Measurements from ENCODE around the gene FAM174B.
A peak's percentile ranks its signal among the peaks of the same experiment; 100 is the strongest.

The FAM174B gene

DNA sequence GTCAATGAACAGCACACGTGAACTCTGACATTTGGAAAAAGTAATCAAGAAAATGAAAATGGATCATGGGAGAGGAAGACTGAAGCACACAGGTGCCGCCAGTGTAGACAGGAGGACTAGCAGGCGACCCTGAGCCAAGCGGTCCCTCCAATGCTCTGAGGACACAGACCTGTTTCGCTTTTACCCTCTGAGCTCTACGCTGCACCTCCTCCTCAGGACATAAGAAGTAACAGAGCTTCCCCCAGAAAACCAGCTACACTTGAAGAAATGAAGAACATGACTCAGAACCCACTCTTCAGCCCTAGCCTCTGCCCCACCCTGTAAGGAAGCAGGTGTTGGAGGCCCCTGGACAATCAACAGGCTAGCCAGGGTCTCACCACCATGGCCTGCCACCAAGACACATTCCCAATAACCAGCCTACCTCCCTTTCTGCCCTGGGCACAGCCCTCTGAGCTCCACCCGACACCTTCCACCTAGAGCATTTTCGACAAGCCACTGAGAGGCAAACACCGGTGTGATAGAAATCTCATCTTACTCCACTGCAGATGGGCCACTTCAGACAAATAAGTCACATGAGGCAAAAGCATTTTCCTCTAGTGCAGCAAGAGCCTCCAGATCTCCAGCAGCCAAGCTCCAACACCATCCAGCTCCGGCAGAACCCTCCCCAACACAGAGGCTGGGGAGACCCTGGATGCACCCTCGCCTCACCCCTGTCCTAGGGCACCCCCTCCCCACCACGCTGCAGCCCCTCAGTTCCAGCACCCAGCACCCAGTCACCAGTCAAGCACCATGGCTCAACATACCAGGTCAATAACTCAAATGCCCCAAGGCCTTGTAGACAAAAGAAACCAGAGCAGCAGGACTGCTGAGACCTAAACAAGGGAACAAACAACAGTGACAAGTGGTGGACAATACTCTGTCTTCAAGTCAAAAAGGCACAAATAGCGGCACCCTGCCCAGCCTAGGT lies 11.4 kb downstream of the FAM174B start:
- no peak for DNase-seq

- DNase-seq: peak in 4 of 51 donors; percentile 24 to 47 (median 32)
Measured at GRCh38 chr15:92638709-92639365, 16.7 kb downstream of the FAM174B start.

DNA sequence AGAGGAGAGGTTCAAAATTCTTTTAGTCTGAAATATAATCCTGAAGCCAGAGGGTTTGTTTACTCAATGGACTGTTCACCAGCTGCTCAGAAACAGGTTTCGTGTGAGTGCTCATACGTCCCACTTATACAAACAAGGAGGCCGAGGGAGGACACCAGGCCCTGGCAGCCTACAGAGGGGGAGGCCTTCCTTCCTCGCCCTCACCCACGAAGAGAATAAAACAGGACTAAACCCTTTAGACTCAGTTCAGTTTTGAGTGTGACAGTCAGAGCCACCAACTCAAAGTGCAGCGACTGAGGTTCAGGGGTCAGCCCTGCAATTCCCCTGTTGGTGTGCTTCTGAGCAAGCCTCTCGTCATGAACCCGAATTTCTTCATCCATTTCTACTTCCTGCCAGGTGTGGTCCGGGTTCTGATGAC lies 17.3 kb downstream of the FAM174B start:
- no peak for DNase-seq

GRCh38 chr15:92637626-92638025 lies 17.9 kb downstream of the FAM174B start:
- DNase-seq: no peak

DNA sequence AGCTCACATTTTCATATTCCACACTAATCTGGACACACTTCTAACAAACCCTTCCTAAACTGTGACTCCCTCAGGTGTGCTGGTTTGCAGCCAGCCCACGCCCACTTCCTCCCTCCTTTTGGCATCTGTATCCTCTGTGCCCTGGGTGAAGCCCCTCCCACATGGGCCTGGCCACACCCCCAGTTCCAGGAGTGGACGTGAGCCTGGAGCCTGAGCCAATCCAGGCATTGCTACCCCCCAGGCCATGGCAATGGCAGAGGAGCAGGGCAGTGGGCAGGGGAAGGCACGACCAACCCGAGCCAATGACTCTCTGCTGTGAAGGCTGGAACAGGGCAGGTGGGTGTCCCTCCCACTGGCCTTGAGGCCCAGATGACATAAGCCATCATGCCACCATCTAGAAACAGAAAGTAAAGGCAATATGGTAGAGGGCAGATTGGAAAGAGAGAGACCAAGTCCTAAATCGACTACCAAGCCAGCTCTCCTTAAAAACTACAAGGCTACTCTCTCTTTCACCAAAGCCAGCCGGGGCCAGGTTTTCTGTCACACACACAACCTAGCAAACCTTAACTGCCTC lies 18.6 kb downstream of the FAM174B start:
- peak in 1 of 51 donors; percentile 21 for DNase-seq

DNA sequence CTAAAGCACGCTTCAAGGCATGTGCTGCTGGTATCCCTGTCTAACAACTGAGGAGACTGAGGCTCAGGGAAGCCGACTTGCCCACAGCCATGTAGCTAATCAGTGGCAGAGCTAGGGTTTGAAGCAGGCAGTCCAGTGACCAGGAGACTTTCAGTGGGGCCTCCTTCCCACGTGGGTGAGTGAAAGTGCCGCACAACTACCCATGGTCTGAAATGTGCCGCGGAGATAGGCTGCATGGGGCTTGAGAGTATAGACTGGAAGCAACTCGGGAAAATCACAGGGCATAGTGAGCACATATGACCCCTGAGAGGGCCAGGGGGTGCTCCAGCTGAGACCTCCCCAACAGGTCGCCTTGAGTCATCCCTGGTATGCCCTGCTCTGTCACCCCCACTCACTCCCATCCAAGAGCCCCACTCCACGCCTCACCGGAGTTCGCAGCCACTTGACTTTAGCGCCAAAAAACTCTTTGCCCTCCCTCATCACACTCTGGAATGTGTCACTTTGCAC lies 19.1 kb downstream of the FAM174B start:
- no peak for DNase-seq

DNA sequence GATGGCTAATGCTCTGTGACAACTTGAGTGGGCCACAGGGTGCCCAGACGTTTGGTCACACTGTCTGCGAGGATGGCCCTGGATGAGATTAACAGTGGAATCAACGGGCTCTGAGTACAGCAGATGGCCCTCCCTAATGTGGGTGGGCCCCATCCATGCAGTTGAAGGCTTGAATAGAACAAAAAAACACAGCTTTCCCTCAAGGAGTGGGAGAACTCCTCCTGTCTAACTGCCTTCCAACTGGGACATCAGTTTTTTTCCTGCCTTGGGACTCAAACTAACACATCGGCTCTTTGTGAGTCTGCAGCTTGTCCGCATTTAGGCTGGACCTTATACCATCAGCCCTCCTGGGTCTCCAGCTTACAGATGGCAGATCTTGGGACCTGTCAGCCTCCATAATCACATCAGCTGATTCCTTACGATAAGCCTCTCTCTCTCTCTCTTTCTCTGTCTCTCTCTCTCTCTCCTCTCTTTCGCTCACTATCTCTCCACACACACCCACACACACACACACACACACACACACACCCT lies 20.8 kb downstream of the FAM174B start:
- DNase-seq: peak in 2 of 51 donors; percentile 31

DNA sequence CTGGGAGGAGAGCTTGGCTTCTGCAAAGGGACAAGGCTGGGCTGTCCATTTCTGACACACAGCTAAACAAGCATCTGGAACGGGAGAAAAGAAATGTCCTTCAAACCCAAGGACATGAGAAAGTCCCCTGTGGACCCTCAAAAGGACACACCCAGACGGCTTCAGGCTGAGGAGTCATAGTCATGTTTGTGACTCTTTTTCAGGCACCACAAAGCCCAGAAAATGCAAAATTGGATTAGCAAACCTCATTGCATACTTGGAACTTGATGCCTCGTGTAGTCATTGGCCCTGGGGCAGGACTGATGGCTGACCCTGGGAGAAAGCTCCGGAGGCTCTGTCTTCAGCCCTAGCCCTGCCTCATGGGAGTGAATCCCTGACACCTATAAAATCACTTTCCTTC lies 21.5 kb downstream of the FAM174B start:
- no peak for DNase-seq

GRCh38 chr15:92633418-92633817 lies 22.2 kb downstream of the FAM174B start:
- DNase-seq: no peak

- DNase-seq: no peak
Measured at GRCh38 chr15:92633001-92633400, 22.6 kb downstream of the FAM174B start.

DNA sequence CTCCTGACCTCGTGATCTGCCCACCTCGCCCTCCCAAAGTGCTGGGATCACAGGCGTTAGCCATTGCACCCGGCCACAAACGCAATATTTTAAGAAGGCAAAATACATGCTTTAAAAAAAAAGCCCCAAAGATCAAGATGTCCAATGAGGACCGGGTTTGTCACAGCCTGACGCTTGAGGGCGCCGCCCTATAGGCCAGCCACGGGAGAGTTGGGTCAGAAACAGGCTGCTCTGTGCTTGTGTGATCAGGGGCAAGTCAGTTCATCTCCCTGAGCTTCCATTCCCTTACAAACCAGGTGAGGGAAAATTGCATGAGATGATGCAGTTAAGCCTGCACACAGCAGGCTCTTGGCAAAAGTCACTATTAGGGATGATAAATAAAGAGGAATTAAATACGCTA lies 23.9 kb downstream of the FAM174B start:
- no peak for DNase-seq

DNA sequence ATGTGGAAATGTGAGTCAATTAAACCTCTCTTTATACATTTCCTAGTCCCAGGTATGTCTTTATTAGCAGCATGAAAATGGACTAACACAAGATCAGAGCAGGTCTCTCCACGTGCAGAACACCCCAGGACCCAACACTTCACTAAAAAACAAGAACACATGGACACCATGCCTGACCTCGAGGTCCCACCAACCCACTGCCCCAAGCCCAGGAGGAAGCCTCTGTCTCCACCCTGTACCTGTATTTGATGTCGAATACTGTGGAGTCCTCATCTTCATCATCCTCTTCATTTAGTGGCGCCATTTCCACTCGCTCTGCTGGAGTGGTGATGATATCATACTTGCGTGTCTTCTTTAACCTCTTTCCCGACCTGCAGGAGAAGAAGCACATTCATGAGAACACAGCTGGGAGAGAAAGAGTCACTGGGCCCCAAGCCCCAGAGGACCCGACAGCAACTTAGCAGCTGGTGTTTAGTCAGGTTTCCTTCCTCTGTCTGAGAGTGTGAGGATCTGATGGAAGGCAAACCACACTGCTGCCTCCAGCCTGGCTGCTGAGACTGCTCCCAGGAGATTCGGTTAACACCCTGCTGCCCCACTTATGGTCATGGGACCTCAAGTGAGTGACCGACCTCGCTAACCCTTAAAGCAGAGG lies 25.5 kb downstream of the FAM174B start:
- no peak for DNase-seq

GRCh38 chr15:92629276-92629974 lies 26.1 kb downstream of the FAM174B start:
- DNase-seq: no peak

DNA sequence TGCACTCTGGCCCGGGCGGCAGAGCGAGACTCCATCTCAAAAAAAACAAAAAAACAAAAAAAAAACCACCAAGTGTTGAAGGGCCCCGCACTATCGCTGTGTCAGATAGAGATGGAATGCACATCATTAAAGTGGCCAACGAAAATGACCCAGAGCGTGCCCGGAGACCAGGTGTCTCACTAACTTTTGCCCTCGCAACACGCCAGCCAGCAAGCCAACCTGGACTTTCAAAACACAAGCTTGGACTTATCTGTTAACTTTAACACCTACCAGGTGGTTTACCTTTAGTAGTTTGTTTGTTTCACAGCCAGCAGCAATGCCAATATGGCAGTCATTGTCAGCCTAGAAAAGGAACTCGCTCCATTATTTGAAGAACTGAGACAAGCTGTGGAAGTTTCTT lies 28.6 kb downstream of the FAM174B start:
- DNase-seq: no peak

DNA sequence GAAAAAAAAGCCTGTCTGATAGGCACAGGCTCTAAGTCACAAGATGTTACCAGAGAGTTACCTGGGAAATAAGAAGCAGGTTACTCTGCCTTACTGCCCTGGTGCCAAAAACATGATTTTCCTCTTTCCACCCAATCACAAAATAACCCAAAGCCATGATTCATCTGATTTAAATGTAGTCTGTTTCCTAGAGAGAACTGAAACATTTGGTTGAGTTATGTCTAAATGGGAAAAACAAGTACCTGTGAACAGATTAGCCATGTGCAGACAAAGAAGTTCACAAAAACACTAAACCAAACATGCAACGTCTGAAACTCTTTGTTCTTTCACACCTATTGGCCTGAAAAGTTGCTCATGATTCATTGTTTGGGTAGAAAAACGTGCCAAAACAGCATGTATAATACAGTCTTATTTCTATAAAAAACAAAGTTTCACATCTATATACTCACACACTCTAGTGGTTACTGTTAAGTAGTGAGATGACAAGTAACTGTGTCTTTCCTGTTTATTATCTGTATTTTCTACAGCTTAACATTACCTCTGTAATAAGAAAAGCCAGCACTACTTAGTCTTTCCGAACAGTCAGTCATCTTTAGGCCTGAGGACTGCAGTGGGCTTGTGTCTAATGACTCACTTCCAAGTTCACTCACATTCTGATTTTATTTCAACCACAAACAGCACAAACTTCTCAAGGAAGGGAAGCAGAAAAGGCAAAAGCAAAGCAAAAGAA lies 30.2 kb downstream of the FAM174B start:
- peak in 1 of 51 donors; percentile 4 for DNase-seq

DNA sequence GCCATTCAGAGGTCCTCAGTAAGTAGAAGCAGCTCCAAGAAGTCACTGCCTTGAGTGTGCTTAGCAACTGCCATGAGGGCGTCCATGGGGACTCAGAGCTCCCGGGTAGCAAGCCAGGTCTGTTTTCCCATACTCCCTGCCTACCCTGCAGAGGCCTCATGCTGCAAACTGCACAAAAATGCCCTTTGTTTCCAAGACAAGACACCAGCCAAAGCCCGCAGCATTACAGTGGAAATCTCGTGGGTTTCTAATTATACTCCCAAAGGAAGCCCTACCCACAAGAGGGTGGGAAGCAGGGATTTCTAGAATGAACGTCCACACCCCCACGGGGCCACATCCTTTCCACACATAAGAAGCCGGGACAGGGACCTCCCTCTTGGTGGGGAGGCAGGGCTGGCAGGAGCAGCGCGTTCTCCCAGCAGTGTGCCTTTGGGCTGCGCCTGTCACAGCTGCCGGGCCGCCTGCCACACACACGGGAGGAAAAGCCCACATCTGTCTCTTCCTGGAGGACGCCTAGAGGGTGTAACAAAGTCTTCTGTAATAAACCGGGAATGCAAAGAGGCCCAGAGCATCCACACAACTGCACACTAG lies 31.1 kb downstream of the FAM174B start:
- DNase-seq: peak in 44 of 51 donors; percentile 24 to 92 (median 67)

- peak in 2 of 51 donors; percentile 16 to 39 for DNase-seq
Measured at GRCh38 chr15:92623435-92623834, 32.1 kb downstream of the FAM174B start.

GRCh38 chr15:92621972-92622533 lies 33.5 kb downstream of the FAM174B start:
- no peak for DNase-seq

GRCh38 chr15:92620991-92621390 lies 34.6 kb downstream of the FAM174B start:
- no peak for DNase-seq
